Adrenal gland (tissue), 12 donors: ENCODE results near the gene ATXN7. TPM values are rescaled to one million over a fixed set of nuclear protein-coding genes. Genes with fewer than 3 reads are reported as not detected.
A peak's percentile ranks its signal among the peaks of the same experiment; 100 is the strongest.

Source experiments
- DNase-seq, 7 donors: peaks; one replicate each; pipeline ENCODE4 v3.0.0-alpha.2; 2019 to 2020
- H3K27ac ChIP-seq, 5 donors: fragments of 200-600 bp; sonication (generic) in 4 of 5; 1 replicate in 3 of 5; 2 replicates in 2 of 5; pipeline versions ENCODE4 v1.5.1 to v1.8.0; 2016 to 2020; ENCODE audit warnings: mild to moderate bottlenecking in 1 of 5
- H3K27me3 ChIP-seq: fragments of 200-600 bp; 2 replicates; pipeline ENCODE4 v1.8.0; 2021
- H3K36me3 ChIP-seq, 2 donors: fragments of 200-600 bp; replicated peaks in 1 of 2; 1 replicate in 1 of 2; 2 replicates in 1 of 2; pipeline versions ENCODE4 v1.5.1 to v1.8.0; 2018 to 2022
- H3K4me1 ChIP-seq, 2 donors: fragments of 200-600 bp; replicated peaks in 1 of 2; 1 replicate in 1 of 2; 2 replicates in 1 of 2; pipeline versions ENCODE4 v1.5.1 to v1.8.0; 2018 to 2021
- H3K4me3 ChIP-seq, 4 donors: fragments of 200-600 bp; sonication (generic) in 3 of 4; one replicate each; pipeline ENCODE4 v1.5.1; 2016 to 2018
- H3K9me3 ChIP-seq, 3 donors: fragments of 200-600 bp; sonication (generic) in 1 of 3; replicated peaks in 1 of 3; 1 replicate in 2 of 3; 2 replicates in 1 of 3; pipeline versions ENCODE4 v1.5.1 to v1.8.0; 2016 to 2021
- CTCF ChIP-seq, 6 experiments: fragments of 450-650 bp in 4 of 6; fragments of 200-600 bp in 2 of 6; sonication (generic) in 1 of 6; IDR thresholded peaks; 1 replicate in 5 of 6; 2 replicates in 1 of 6; pipeline versions ENCODE4 v1.5.1 to v1.8.0; 2016 to 2021; ENCODE audit warnings: antibody characterized with exemption in 6 of 6, mild to moderate bottlenecking in 2 of 6, moderate library complexity in 1 of 6
- POLR2A ChIP-seq, 2 donors: fragments of 450-650 bp; IDR thresholded peaks; one replicate each; pipeline ENCODE4 v1.6.1; 2017; ENCODE audit warnings: antibody characterized with exemption in 2 of 2, mild to moderate bottlenecking in 2 of 2, moderate library complexity in 1 of 2
- WGBS, 4 donors: extraction: QIAGEN DNeasy Blood & Tissue Kit in 2 of 4; methylation state at CpG; one replicate each; pipeline versions ENCODE4 v1.1.5 to v1.1.7; 2013 to 2017; 5-methylcytosine and 5-hydroxymethylcytosine counted together
- intact Hi-C, 2 donors: fragments of 100-400 bp; cut with DNase I; formaldehyde crosslinking; loops; one replicate each; pipeline versions ENCODE4 v1.14.1 to v1.15.0; 2022 to 2023
- polyA plus RNA-seq, 3 donors: library from polyadenylated mRNA; stranded (reverse); fragments of 200-250 nt in 2 of 3; fragments of 350-450 nt in 1 of 3; fragmentation: Illumina TruSeq in 1 of 3; extraction: RNeasy Lipid Tissue Mini Kit (QIAGEN cat#74804) in 1 of 3; gene quantifications; one replicate each; pipeline ENCODE4 v1.2.3, GENCODE V29; 2013 to 2014
- total RNA-seq, 9 donors: library from RNA; depleted of rRNA in 4 of 9; stranded (reverse); fragments of >200 nt in 4 of 9; fragments of 120-200 nt in 1 of 9; fragmentation: NEBNext Ultra II Directional in 1 of 9; extraction: Animal tissue kit (Norgen Biotek cat#: 25700) in 1 of 9; gene quantifications; one replicate each; pipeline versions ENCODE4 v1.1.0 to v1.2.4, GENCODE V29; 2013 to 2023
- donor health status: healthy with polysubstance abuse.
- donor health status: Bipolar disorder and iron deficiency.
- donor health status: DM: yes; HTN: yes; CAD: no.
- donor health status: DM: no; HTN: no; CAD: no.
- donor health status: DM: no; HTN: no; CAD: no.
- donor health status: DM: yes; HTN: yes; CAD: no.

Gene ATXN7
- total and polyA plus RNA-seq, 12 donors = 4.1 to 27.3 (median 18.0) TPM

- TF ChIP-seq CTCF (IDR thresholded peaks at IDR 0.05) = no peak
- no peak for TF ChIP-seq POLR2A (IDR thresholded peaks at IDR 0.05)
Measured at GRCh38 chr3:63921741-63922482, 58.2 kb downstream of the ATXN7 start.

GRCh38 chr3:63922491-63923199, 59.0 kb downstream of the ATXN7 start:
- no peak overlapping the region for H3K4me3 ChIP-seq
- TF ChIP-seq POLR2A (IDR thresholded peaks at IDR 0.05) = no peak
- no peak for TF ChIP-seq CTCF (IDR thresholded peaks at IDR 0.05)
- H3K27ac ChIP-seq = peak overlapping the region in 1 of 5 donors; percentile 38
- H3K27me3 ChIP-seq = no peaks in the 10 kb centered on the region
- DNase-seq = no peak
- peaks cover 0 to 12% of the 10 kb centered on the region in 2 donors for H3K36me3 ChIP-seq
- no peaks in the 10 kb centered on the region for H3K9me3 ChIP-seq
- H3K4me1 ChIP-seq = peaks cover 3 to 16% of the 10 kb centered on the region in 2 donors
- 40 to 51% (median 49%) methylated on average over 2 of the region's 2 CpGs for WGBS, 4 donors
- intact Hi-C loops = no loop called here

More at GRCh38 chr3:63921741-63922482, 58.2 kb downstream of the ATXN7 start:
- Histone ChIP-seq H3K27ac (no peak overlapping the region), H3K4me3 (no peak overlapping the region), H3K36me3 (peaks cover 0 to 12% of the 10 kb centered on the region in 2 donors), H3K27me3 (no peaks in the 10 kb centered on the region), H3K9me3 (no peaks in the 10 kb centered on the region), H3K4me1 (peaks cover 3 to 16% of the 10 kb centered on the region in 2 donors)
- WGBS, 4 donors = 86 to 94% (median 90%) methylated on average over 6 of the region's 6 CpGs
- intact Hi-C loops = no loop called here
- DNase-seq = no peak

GRCh38 chr3:63926309-63926708, 62.6 kb downstream of the ATXN7 start:
- Histone ChIP-seq H3K36me3 (peaks cover 0 to 7% of the 10 kb centered on the region in 2 donors), H3K27ac (no peak overlapping the region)
- 96 to 98% (median 98%) methylated on average over 4 of the region's 4 CpGs for WGBS, 4 donors

More at GRCh38 chr3:63926309-63926708, 62.6 kb downstream of the ATXN7 start:
- intact Hi-C loops = no loop called here
- H3K9me3 ChIP-seq = no peaks in the 10 kb centered on the region
- no peak for TF ChIP-seq CTCF (IDR thresholded peaks at IDR 0.05)
- no peak for TF ChIP-seq POLR2A (IDR thresholded peaks at IDR 0.05)
- H3K4me3 ChIP-seq = no peak overlapping the region
- H3K27me3 ChIP-seq = no peaks in the 10 kb centered on the region
- DNase-seq = no peak
- peaks cover 3 to 8% of the 10 kb centered on the region in 2 donors for H3K4me1 ChIP-seq
